Measurements from ENCODE around the gene FOXA1. TPM values are rescaled to one million over a fixed set of nuclear protein-coding genes. Genes with fewer than 3 reads are reported as not detected.

FOXA1 gene
- polyA plus RNA-seq, 1 experiment: 0.07 TPM

DNA sequence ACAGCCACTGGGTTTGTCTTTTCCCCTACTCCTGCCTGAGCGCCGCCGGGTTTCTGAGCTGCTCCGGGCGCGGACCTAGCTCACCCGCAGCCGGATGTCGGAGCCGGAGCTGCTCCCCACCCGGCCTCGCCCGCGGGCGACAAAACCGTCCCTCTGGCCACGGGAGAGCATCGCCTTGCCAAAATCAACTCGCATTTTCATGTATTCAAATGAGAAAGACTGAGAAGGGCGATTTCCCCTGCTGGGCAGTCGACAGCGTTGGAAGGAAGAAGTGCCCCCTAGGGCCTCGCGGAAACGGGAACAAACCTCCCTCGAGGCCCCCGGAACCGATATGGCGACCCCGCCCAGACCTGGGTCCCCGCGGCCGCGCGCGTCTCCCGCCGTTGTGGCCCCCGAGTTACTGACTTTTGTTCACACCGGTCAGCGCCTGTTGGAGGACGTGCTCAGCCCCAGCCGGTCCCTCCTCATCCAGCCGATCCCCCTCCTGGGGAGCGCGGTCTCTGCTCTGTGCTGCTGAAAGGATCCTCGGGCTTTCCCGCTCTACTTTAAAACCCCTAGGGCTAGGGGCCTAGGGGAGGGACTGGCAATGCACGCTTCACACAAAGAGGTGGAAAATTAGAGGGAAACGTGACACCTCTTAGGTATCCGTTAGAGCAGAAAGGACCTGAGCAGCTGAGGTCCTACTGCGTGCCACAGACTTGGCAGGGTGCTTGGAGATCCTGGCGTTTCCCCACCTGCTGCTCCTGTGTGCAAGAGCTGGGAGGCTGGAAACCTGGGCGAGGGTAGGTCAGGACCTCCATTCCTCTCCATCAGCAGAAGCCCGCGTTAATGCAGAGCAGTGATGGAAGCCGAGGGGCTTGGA, 4.7 kb upstream of the FOXA1 start:
- Histone ChIP-seq H3K27me3 (ENCODE audit: control insufficient read depth, insufficient read depth, low read length) (peaks cover 91% of the 10 kb centered on the region), H3K9me3 (ENCODE audit: control insufficient read depth, insufficient read depth, low read length) (peaks cover 16% of the 10 kb centered on the region), H3K4me3 (ENCODE audit: low read depth, low read length) (no peak overlapping the region), H3K27ac (ENCODE audit: low read depth, low read length) (no peak overlapping the region)
- CTCF ChIA-PET: interaction anchor here (1.2 to 3.9 kb wide), 4 partner anchors 23 to 369 kb away, joined by 3 to 16 read pairs (median 4); no protein-coding TSS in a partner anchor
- POLR2A ChIA-PET: no interaction called here
- DNase-seq (ENCODE audit: low read depth, low spot score): no peak
- TF ChIP-seq, protein P1, sequence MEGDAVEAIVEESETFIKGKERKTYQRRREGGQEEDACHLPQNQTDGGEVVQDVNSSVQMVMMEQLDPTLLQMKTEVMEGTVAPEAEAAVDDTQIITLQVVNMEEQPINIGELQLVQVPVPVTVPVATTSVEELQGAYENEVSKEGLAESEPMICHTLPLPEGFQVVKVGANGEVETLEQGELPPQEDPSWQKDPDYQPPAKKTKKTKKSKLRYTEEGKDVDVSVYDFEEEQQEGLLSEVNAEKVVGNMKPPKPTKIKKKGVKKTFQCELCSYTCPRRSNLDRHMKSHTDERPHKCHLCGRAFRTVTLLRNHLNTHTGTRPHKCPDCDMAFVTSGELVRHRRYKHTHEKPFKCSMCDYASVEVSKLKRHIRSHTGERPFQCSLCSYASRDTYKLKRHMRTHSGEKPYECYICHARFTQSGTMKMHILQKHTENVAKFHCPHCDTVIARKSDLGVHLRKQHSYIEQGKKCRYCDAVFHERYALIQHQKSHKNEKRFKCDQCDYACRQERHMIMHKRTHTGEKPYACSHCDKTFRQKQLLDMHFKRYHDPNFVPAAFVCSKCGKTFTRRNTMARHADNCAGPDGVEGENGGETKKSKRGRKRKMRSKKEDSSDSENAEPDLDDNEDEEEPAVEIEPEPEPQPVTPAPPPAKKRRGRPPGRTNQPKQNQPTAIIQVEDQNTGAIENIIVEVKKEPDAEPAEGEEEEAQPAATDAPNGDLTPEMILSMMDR (IDR thresholded peaks at IDR 0.05; ENCODE audit: low read depth, low read length): no peak

DNA sequence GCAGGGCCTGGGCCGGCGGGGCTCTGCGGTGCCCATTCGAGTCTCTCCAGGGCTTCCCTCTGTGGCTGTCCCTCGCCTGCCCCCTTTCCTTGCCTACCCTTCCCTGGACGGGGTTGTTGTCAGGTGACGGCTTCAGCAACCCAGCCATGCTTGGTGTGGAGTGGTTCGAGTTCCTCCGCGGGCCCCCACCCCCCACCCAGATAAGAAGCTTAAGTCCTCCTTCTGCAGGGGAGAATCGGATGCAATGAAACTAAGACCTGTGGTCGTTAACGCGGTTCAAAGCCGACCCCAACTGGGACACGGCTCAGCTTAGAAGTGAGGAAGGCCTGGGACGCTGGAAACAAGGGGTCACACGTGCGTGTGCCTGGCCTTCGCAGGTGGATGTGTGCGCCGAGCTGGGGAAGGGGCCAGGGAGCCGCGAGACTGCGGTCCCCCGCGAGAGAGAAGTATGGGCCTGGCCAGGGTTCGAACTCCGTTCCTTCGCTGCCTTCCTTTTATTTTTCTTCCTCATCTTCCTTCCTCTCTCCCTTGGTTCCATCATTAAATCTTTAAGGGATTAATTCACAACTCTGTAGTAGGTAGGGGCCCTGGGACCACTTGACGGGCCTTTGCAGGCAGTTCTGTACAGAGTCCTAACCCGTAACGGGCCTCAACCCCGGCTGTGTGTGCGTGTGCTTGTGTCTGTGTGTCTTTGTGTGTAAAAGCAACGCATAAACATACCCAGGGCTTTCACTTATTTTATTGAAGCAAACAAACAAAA, 3.9 kb upstream of the FOXA1 start:
- DNase-seq (ENCODE audit: low read depth, low spot score): no peak
- POLR2A ChIA-PET: no interaction called here
- H3K4me3 ChIP-seq (ENCODE audit: low read depth, low read length): no peak overlapping the region
- TF ChIP-seq, protein P1 (IDR thresholded peaks at IDR 0.05; ENCODE audit: low read depth, low read length): no peak
- CTCF ChIA-PET: interaction anchor here (1.2 to 3.9 kb wide), 4 partner anchors 9 to 368 kb away, joined by 4 to 16 read pairs (median 10); no protein-coding TSS in a partner anchor
- H3K9me3 ChIP-seq (ENCODE audit: control insufficient read depth, insufficient read depth, low read length): peaks cover 16% of the 10 kb centered on the region
- H3K27ac ChIP-seq (ENCODE audit: low read depth, low read length): no peak overlapping the region
- peaks cover 84% of the 10 kb centered on the region for H3K27me3 ChIP-seq (ENCODE audit: control insufficient read depth, insufficient read depth, low read length)

DNA sequence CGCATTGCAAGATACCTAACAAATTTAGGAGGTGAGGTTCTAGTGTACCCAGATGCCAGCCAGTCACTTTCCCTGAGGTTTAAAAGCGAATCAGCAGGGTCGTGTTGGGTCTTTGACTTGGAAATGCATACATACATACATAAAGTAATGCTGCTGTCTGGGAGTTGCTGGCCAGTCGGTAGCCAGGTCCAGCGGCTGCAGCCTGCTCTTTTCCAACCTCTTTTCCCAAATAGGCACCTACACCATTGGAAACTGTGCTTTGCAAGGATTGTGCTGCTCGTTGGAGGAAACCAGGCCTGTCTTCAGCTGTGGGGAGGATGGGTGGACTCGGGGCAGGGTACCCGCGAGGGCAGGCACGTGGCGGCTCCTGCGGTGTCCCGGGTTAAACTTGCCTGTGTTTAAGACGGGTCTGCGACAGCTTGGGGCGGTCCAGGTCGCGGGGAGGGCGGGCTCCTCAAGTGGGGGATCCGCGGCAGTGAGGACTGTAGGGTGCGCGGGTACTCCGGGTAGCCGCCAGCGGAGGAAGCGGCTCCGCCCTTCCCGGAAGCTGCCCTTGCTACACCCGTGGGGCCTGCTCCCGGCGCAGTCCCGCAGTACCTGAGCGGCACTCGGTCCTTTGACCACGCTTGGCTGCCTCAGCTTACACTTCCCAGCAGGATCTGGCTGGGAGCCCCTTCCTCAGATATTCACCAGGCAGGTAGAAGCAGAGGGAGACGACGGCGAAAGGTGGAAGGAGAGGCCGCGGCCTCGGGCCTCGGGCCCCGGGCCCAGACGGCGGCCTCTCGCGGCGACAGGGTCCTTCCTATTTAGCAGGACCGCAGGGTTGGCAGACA, 3.1 kb upstream of the FOXA1 start:
- ChIA-PET POLR2A (no interaction called here), CTCF (interaction anchor here (0.6 to 3.9 kb wide), 14 partner anchors 9 to 376 kb away, joined by 3 to 25 read pairs (median 6); no protein-coding TSS in a partner anchor)
- no peak for DNase-seq (ENCODE audit: low read depth, low spot score)
- Histone ChIP-seq H3K9me3 (ENCODE audit: control insufficient read depth, insufficient read depth, low read length) (peaks cover 16% of the 10 kb centered on the region), H3K27ac (ENCODE audit: low read depth, low read length) (no peak overlapping the region), H3K4me3 (ENCODE audit: low read depth, low read length) (no peak overlapping the region), H3K27me3 (ENCODE audit: control insufficient read depth, insufficient read depth, low read length) (peaks cover 83% of the 10 kb centered on the region)
- TF ChIP-seq, protein P1 (IDR thresholded peaks at IDR 0.05; ENCODE audit: low read depth, low read length): no peak

DNA sequence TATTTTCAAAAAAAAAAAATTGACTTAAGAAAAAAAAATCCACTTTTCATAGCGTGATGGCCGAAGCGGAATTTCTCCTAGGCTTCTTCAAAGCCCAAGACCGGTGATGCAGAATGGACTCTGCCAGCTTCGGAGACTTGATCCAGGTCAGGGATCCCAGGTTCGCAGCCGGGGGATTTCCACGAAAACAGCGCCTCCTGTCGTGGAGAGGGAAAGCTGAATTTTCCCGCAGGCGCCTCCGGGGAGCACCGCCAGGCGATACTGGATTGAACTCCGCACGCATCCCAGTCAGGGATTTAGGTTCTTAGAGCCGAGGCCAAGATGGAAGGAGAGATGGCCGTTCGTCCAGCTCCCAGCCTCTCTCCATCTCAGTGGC, 2.5 kb upstream of the FOXA1 start:
- no peak overlapping the region for H3K4me3 ChIP-seq (ENCODE audit: low read depth, low read length)
- no peak for DNase-seq (ENCODE audit: low read depth, low spot score)
- H3K27ac ChIP-seq (ENCODE audit: low read depth, low read length): no peak overlapping the region
- TF ChIP-seq, protein P1 (IDR thresholded peaks at IDR 0.05; ENCODE audit: low read depth, low read length): peak; percentile 49
- POLR2A ChIA-PET: no interaction called here
- H3K9me3 ChIP-seq (ENCODE audit: control insufficient read depth, insufficient read depth, low read length): peaks cover 19% of the 10 kb centered on the region
- CTCF ChIA-PET: interaction anchor here (0.6 to 3.9 kb wide), 17 partner anchors 8 to 400 kb away, joined by 3 to 25 read pairs (median 6); no protein-coding TSS in a partner anchor
- H3K27me3 ChIP-seq (ENCODE audit: control insufficient read depth, insufficient read depth, low read length): peaks cover 83% of the 10 kb centered on the region

Data from AG04450 (cell line).